ENCODE data around the gene NECAB2.

DNA sequence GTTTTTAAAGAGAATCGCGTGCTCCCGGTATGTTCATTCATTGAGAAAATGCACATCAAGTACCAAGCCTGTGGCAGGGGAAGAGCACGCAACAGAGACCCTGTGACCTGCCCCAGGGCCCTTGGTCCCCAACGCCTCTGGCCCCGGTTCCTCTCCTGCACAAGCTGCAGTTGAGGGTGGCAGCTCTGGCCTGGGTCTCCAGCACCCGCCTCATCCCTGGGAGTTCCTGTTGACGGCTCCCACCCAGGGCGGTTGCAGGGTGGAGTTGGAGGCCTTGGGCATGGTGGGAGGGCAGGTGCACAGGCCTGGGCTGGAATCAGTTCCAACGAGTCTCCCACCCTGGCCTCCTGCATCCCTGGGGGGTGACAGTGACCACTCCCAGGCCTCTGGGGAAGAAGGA, 5.0 kb downstream of the NECAB2 start:
- TF ChIP-seq CTCF (IDR thresholded peaks at IDR 0.05) (no peak), EZH2phosphoT487 (IDR thresholded peaks at IDR 0.05) (no peak)

Data from neural progenitor cell (in vitro differentiated cells).